Left lung (tissue), 10 donors: ENCODE results near the gene OTULINL. TPM values are rescaled to one million over a fixed set of nuclear protein-coding genes. Genes with fewer than 3 reads are reported as not detected.

Experiments
- ATAC-seq: fragments of 200-7000 bp; cut with Tn5 transposase; one replicate; pipeline ENCODE4 v1.9.1; 2020; ENCODE audit warnings: moderate library complexity
- DNase-seq, 4 donors: peaks; one replicate each; pipeline ENCODE4 v3.0.0-alpha.2; 2013 to 2020
- H3K27ac ChIP-seq, 2 donors: fragments of 200-600 bp; sonication (generic) in 1 of 2; one replicate each; pipeline versions ENCODE4 v1.5.0 to v1.8.0; 2020 to 2021
- H3K27me3 ChIP-seq, 2 donors: fragments of 200-600 bp; sonication (generic) in 1 of 2; one replicate each; pipeline versions ENCODE4 v1.5.0 to v1.8.0; 2020 to 2021
- H3K36me3 ChIP-seq, 2 donors: fragments of 200-600 bp; sonication (generic) in 1 of 2; one replicate each; pipeline versions ENCODE4 v1.5.0 to v1.8.0; 2020 to 2021
- H3K4me1 ChIP-seq, 2 donors: fragments of 200-600 bp; one replicate each; pipeline ENCODE4 v1.8.0; 2021
- H3K4me3 ChIP-seq, 2 donors: fragments of 200-600 bp; sonication (generic) in 1 of 2; one replicate each; pipeline versions ENCODE4 v1.5.0 to v1.8.0; 2020 to 2021; ENCODE audit warnings: mild to moderate bottlenecking in 1 of 2
- H3K9me3 ChIP-seq, 2 donors: fragments of 200-600 bp; sonication (generic) in 1 of 2; one replicate each; pipeline versions ENCODE4 v1.5.0 to v1.8.0; 2020 to 2021
- intact Hi-C, 2 donors: fragments of 100-400 bp; cut with DNase I; formaldehyde crosslinking; loops; one replicate each; pipeline versions ENCODE4 v1.11.2 to v1.14.2; 2022
- polyA plus RNA-seq, 6 donors: library from polyadenylated mRNA; unstranded; fragments of 120-200 nt; gene quantifications; one replicate each; pipeline ENCODE4 v1.2.1, GENCODE V29; 2013; ENCODE audit not compliant: insufficient read length in 6 of 6
- total RNA-seq, 2 donors: library from RNA; stranded (reverse); fragmentation: NEBNext Ultra II Directional; extraction: Animal tissue kit (Norgen Biotek cat#: 25700); gene quantifications; one replicate each; pipeline ENCODE4 v1.2.1, GENCODE V29; 2021
- TF ChIP-seq, protein P1 (sequence below), 2 donors: fragments of 200-600 bp; sonication (generic) in 1 of 2; IDR thresholded peaks; one replicate each; pipeline versions ENCODE4 v1.5.0 to v1.8.0; 2021; ENCODE audit warnings: antibody characterized with exemption in 2 of 2
- donor health status: DM: no; HTN: yes; CAD: no.
- donor health status: DM: no; HTN: no; CAD: no.

OTULINL gene
- total and polyA plus RNA-seq, 8 donors: 8.4 to 54.7 (median 9.5) TPM

DNA sequence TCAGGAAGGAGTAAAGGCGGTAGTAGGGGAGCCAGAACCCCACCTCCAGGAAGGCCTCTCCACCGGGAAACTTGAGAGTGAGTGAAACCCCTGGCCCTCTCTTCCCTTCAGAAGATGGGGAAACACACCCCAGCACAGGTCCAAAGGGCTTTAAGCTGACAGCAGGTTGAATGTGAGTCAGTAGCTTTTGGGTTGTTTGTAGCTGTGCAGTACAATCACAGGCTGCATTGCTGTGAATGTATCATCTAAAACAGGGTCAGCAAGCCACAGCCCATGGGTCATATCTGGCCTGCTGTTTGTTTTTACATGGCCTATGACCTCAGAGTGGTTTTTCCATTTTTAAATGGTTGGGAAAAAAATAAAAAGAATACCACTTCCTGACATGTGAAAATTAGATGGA is 10.0 kb downstream of the OTULINL start:
- Histone ChIP-seq H3K4me1 (peaks cover 0 to 95% of the 10 kb centered on the region in 2 donors), H3K36me3 (no peaks in the 10 kb centered on the region), H3K27me3 (no peaks in the 10 kb centered on the region), H3K27ac (peak overlapping the region in 1 of 2 donors; percentile 83), H3K9me3 (no peaks in the 10 kb centered on the region), H3K4me3 (no peak overlapping the region)
- intact Hi-C loops: no loop called here
- ATAC-seq: no peak
- TF ChIP-seq, protein P1, sequence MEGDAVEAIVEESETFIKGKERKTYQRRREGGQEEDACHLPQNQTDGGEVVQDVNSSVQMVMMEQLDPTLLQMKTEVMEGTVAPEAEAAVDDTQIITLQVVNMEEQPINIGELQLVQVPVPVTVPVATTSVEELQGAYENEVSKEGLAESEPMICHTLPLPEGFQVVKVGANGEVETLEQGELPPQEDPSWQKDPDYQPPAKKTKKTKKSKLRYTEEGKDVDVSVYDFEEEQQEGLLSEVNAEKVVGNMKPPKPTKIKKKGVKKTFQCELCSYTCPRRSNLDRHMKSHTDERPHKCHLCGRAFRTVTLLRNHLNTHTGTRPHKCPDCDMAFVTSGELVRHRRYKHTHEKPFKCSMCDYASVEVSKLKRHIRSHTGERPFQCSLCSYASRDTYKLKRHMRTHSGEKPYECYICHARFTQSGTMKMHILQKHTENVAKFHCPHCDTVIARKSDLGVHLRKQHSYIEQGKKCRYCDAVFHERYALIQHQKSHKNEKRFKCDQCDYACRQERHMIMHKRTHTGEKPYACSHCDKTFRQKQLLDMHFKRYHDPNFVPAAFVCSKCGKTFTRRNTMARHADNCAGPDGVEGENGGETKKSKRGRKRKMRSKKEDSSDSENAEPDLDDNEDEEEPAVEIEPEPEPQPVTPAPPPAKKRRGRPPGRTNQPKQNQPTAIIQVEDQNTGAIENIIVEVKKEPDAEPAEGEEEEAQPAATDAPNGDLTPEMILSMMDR (IDR thresholded peaks at IDR 0.05): no peak
- DNase-seq: no peak

DNA sequence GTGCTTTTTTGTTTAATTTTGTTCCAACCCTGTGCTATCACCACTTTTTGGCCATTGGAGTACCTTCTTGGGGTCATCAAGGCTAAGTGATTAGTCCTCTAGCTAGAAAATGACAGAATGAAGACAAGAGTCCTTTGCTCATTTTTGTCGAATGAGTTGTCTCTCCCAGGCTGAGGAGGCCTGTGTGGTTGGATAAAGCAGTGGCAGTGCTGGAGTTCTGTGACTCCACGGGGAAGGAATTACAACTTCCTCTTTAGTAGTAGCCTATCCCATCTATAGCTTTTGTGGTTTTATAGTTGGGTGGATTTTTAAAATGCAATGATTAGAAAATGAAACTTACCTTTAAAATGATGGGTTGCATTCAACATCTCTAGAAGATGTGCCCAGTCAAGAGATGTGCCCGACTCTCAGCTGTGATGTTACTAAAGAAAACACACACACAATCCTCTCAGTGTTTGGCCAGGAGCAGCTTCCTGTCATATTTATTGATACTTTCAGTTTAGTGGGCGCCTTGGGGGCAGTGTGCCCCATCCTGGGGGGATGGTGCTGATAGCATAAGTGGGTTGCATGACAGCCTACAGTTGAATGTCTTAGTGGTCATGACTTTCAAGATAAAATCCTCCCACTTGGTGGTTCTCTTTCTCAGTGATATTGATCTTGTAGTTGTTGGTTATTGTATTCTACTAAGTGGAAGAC is 11.9 kb downstream of the OTULINL start:
- peak overlapping the region in 1 of 2 donors; percentile 83 for H3K27ac ChIP-seq
- no peaks in the 10 kb centered on the region for H3K9me3 ChIP-seq
- DNase-seq: no peak
- H3K36me3 ChIP-seq: no peaks in the 10 kb centered on the region
- TF ChIP-seq, protein P1 (IDR thresholded peaks at IDR 0.05): no peak
- H3K4me1 ChIP-seq: peaks cover 0 to 76% of the 10 kb centered on the region in 2 donors
- ATAC-seq: no peak
- no peaks in the 10 kb centered on the region for H3K27me3 ChIP-seq
- intact Hi-C loops: no loop called here
- H3K4me3 ChIP-seq: no peak overlapping the region

GRCh38 chr5:14594378-14595074 is 12.9 kb downstream of the OTULINL start:
- ATAC-seq: no peak
- Histone ChIP-seq H3K4me3 (no peak overlapping the region), H3K4me1 (peaks cover 0 to 76% of the 10 kb centered on the region in 2 donors), H3K36me3 (no peaks in the 10 kb centered on the region), H3K9me3 (no peaks in the 10 kb centered on the region), H3K27ac (peak overlapping the region in 1 of 2 donors; percentile 83), H3K27me3 (no peaks in the 10 kb centered on the region)
- TF ChIP-seq, protein P1 (IDR thresholded peaks at IDR 0.05): no peak
- intact Hi-C loops: no loop called here
- no peak for DNase-seq

DNA sequence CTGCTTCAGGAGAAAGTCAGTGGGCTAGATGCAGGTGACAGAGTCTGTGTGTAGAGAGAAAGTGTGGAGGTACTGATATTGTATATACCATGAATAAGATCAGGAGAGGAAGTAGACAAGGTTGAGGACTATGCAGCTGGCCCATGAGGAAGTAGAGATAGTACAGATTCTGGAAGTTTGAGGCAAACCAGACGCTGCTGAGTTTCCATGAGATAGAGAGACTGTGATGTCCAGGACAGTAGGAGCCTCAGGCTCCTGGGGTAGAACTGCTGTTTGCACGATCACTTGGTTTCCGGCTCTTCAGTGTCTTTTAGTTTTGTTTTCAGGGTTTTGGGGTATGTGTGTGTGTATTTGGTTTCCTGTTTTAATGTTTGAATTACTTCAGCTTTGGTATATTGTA is 13.6 kb downstream of the OTULINL start:
- Histone ChIP-seq H3K36me3 (no peaks in the 10 kb centered on the region), H3K9me3 (no peaks in the 10 kb centered on the region), H3K27me3 (no peaks in the 10 kb centered on the region), H3K4me1 (peaks cover 0 to 75% of the 10 kb centered on the region in 2 donors), H3K27ac (peak overlapping the region in 1 of 2 donors; percentile 83), H3K4me3 (no peak overlapping the region)
- TF ChIP-seq, protein P1 (IDR thresholded peaks at IDR 0.05): no peak
- ATAC-seq (peak; percentile 70), DNase-seq (no peak)
- intact Hi-C loops: no loop called here

DNA sequence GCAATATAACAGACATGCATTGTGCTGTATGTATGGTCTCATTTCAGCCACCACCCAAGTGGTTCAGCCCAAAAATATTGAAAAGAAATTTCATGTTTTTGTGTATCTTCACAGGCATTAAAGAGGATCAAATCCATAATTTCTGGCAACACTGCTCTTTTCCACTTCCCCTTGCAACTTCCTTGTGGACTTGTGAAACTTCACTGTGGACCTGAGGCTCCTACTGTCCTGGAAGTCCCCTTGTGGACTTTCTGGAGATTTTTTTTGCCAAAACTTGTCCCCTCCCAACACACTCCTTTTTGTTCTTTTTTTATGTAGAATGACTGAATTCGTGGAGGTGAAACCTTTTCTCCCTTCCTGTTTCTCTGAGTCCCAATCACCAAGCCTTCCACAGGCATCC is 14.3 kb downstream of the OTULINL start:
- peak; percentile 31 for ATAC-seq
- peaks cover 0 to 68% of the 10 kb centered on the region in 2 donors for H3K4me1 ChIP-seq
- no peaks in the 10 kb centered on the region for H3K9me3 ChIP-seq
- no peaks in the 10 kb centered on the region for H3K27me3 ChIP-seq
- H3K36me3 ChIP-seq: no peaks in the 10 kb centered on the region
- peak overlapping the region in 1 of 2 donors; percentile 83 for H3K27ac ChIP-seq
- TF ChIP-seq, protein P1 (IDR thresholded peaks at IDR 0.05): no peak
- no peak overlapping the region for H3K4me3 ChIP-seq
- intact Hi-C loops: no loop called here
- DNase-seq: no peak
